Measurements from ENCODE around the gene HAUS8. TPM values are rescaled to one million over a fixed set of nuclear protein-coding genes. Genes with fewer than 3 reads are reported as not detected.
A peak's percentile ranks its signal among the peaks of the same experiment; 100 is the strongest.

Gene HAUS8
- total and polyA plus RNA-seq, 9 of the 15 experiments (the other 6 are each of a cell fraction or from before 2014, with no cell fraction given): 20.5 to 53.2 (median 36.0) TPM

GRCh38 chr19:17076543-17076991 lies 1.3 kb upstream of the HAUS8 start (continued):
- TF ChIP-seq GTF3C2 (IDR thresholded peaks at IDR 0.05; ENCODE audit: borderline replicate concordance, extremely low read depth, insufficient read length) (no peak), ZNF830 (CRISPR knock-in tag; IDR thresholded peaks at IDR 0.05) (no peak), NFE2 (IDR thresholded peaks at IDR 0.05; ENCODE audit: low read depth) (no peak), RBM17 (IDR thresholded peaks at IDR 0.05; ENCODE audit: borderline replicate concordance, low read depth, low read length) (no peak)

- in situ Hi-C loops (cut with MboI) (no loop called here), intact Hi-C loops (cut with micrococcal nuclease) (loop anchor here (10.0 kb wide), 1 partner anchor 129 kb away; no protein-coding TSS in a partner anchor)
- Histone ChIP-seq H2AFZ (ENCODE audit: low read depth, low read length) (peak overlapping the region; percentile 61), H3K9me1 (ENCODE audit: control insufficient read depth, insufficient read depth, low read length) (peaks cover 3% of the 10 kb centered on the region), H3K27ac (ENCODE audit: extremely low read depth, low read depth, low read length) (peak overlapping the region; percentile 81), H3K4me2 (ENCODE audit: insufficient read depth, low read length) (peak overlapping the region; percentile 85), H3K27me3 (ENCODE audit: control insufficient read depth in 2 of 2, insufficient read depth in 2 of 2, low read length in 2 of 2) (no peaks in the 10 kb centered on the region; a peak in 1 of 5 replicates), H3K4me1 (replicated peaks in 1 of 2; ENCODE audit: control insufficient read depth in 2 of 2, insufficient read depth in 2 of 2, low read length in 2 of 2) (peaks cover 28 to 58% of the 10 kb centered on the region in 2 experiments; a peak in 4 of 5 replicates), H4K20me1 (replicated peaks; ENCODE audit: control insufficient read depth, insufficient read depth, low read length) (peaks cover 22% of the 10 kb centered on the region), H3K36me3 (ENCODE audit: control insufficient read depth, insufficient read depth, low read length) (peaks cover 33% of the 10 kb centered on the region), H3K9me3 (replicated peaks; ENCODE audit: control insufficient read depth, insufficient read depth, low read depth, low read length) (no peaks in the 10 kb centered on the region), H3K79me2 (ENCODE audit: control insufficient read depth, insufficient read depth, low read length) (peaks cover 95% of the 10 kb centered on the region), H3K9ac (ENCODE audit: insufficient read depth in 1 of 2, low read depth in 2 of 2, low read length in 2 of 2) (peak overlapping the region; percentile 75 to 96), H3K4me3 (peak overlapping the region; percentile 78)
- no peak for FAIRE-seq
- POLR2A ChIA-PET: interaction anchor here (0.6 to 1.8 kb wide), 6 partner anchors 9 to 448 kb away, joined by 3 to 11 read pairs (median 4); no protein-coding TSS in a partner anchor
- CTCF ChIA-PET (ENCODE audit: low intra/inter-chr PET ratio): no interaction called here
- peak; percentile 48 to 68 (median 57) for DNase-seq (ENCODE audit: extremely low read depth in 1 of 4, low spot score in 3 of 4)
- no TSS peak for BruUV-seq (replicated peaks)
- 0% methylated on average over 26 of the region's 43 CpGs for WGBS (ENCODE audit: insufficient coverage, low coverage, missing lambda C conversion rate)
- peak; percentile 5 for ATAC-seq
- TF ChIP-seq ZNF384 (IDR thresholded peaks at IDR 0.05; ENCODE audit: low read depth, low read length) (no peak), ELF4 (CRISPR knock-in tag; IDR thresholded peaks at IDR 0.05) (peak; percentile 26; the same call in 1 of the 2 replicates), PHB2 (IDR thresholded peaks at IDR 0.05; ENCODE audit: low read depth) (no peak), ETV5 (CRISPR knock-in tag; IDR thresholded peaks at IDR 0.05; ENCODE audit: low read depth) (peak; percentile 41; the same call in 1 of the 2 replicates), KLF6 (CRISPR knock-in tag; IDR thresholded peaks at IDR 0.05; ENCODE audit: borderline replicate concordance) (no peak), OTX1 (CRISPR knock-in tag; IDR thresholded peaks at IDR 0.05) (0 out of 2 replicates have a peak, but pooled peaks have one; percentile 16), ZBTB26 (CRISPR knock-in tag; IDR thresholded peaks at IDR 0.05) (0 out of 2 replicates have a peak, but pooled peaks have one; percentile 38), PPARD (CRISPR knock-in tag; IDR thresholded peaks at IDR 0.05) (no peak), TCF7L2 (IDR thresholded peaks at IDR 0.05; ENCODE audit: low read depth, low read length) (no peak), XRCC4 (IDR thresholded peaks at IDR 0.05; ENCODE audit: extremely low read depth, insufficient read depth, insufficient read length) (no peak), CHCHD3 (CRISPR knock-in tag; IDR thresholded peaks at IDR 0.05) (no peak), HMG20A (CRISPR knock-in tag; conservative IDR thresholded peaks at IDR 0.05) (no peak)
Measured at GRCh38 chr19:17075864-17076542, 751 bp upstream of the HAUS8 start.
